Activated naive CD4-positive, alpha-beta T cell treated with anti-CD3 and anti-CD28 coated beads, Interleukin-2, amount 10 ng/mL, durations not matched to agents 7 days and 5 days (primary cell): Measurements from ENCODE around the gene VIPR2.
"Not testable (repeated sequence)": the region's sequence is repeated elsewhere in the genome, so short reads cannot be mapped to it uniquely, and the experiment has no call there.

Experiments used
- CTCF ChIA-PET: fragments of 350-600 bp; sonication (Branson Sonifier 250); formaldehyde crosslinking; loops from one replicate; lab custom pipeline; 2021; ENCODE audit warnings: antibody characterized with exemption; lab: Charles Lee
- DNase-seq: peaks from one replicate; pipeline ENCODE4 v3.0.0-alpha.2; 2020
- H3K27ac Mint-ChIP-seq: one replicate; pipeline ENCODE4 v1.8.0; 2021; ENCODE audit warnings: mild to moderate bottlenecking, moderate library complexity, mixed read lengths
- H3K27me3 Mint-ChIP-seq: one replicate; pipeline ENCODE4 v1.8.0; 2021; ENCODE audit warnings: mild to moderate bottlenecking, mixed read lengths
- H3K36me3 Mint-ChIP-seq: one replicate; pipeline ENCODE4 v1.8.0; 2021; ENCODE audit warnings: mixed read lengths
- H3K4me1 Mint-ChIP-seq: one replicate; pipeline ENCODE4 v1.8.0; 2021; ENCODE audit warnings: mixed read lengths
- H3K4me3 Mint-ChIP-seq: one replicate; pipeline ENCODE4 v1.8.0; 2021; ENCODE audit warnings: mild to moderate bottlenecking, moderate library complexity, mixed read lengths
- H3K9me3 Mint-ChIP-seq: one replicate; pipeline ENCODE4 v1.8.0; 2021; ENCODE audit warnings: mixed read lengths

The VIPR2 gene

DNA sequence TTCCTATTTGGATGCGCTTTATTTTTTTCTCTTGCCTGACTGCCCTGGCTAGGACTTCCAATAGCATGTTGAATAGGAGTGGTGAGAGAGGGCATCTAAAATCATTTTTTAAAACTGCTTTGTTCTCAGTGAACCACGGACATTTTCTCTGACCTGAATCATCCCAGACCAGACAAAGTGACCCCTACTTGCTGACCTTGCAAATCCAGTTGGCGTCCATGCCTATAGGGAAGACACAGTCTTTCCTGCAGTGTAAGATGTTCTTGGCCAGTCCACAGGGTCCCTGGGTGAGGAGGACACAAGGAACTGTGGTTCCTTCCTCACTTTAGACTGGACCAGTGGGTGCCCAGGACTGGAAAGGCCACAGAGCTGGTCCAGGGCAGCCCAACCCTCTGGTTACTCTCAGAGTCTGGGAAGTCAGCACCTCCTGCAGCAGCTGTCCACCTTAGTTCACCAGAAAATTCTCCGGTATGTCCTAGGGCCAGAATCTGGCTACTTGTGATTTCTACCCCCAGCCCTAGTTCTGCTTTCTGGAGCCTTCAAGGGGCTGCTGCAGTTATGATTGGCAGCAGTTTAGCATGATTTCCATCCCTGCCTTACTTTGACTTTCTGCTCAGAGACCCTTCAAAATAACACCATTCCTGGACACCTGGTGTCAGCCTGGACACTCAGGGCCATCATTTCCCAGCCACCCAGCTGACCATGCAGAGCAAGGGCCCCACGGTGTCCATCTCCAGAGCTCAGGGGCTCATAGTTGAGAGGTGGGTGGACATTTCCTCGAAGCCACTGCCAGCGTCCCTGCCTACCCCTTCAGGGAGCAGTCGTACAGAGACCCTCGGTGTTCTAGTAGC lies 19.3 kb downstream of the VIPR2 start:
- Mint-ChIP-seq H3K4me3 (no peak overlapping the region), H3K27me3 (peaks cover 37% of the 10 kb centered on the region), H3K27ac (no peak overlapping the region), H3K36me3 (no peaks in the 10 kb centered on the region), H3K9me3 (no peaks in the 10 kb centered on the region), H3K4me1 (no peaks in the 10 kb centered on the region)
- CTCF ChIA-PET, result no interaction called here
- DNase-seq, result peak; percentile 11

- DNase-seq, H3K4me3 Mint-ChIP-seq, H3K27ac Mint-ChIP-seq, CTCF ChIA-PET, H3K9me3 Mint-ChIP-seq, H3K36me3 Mint-ChIP-seq, H3K4me1 Mint-ChIP-seq: not testable (repeated sequence)
- peaks cover 49% of the 10 kb centered on the region for H3K27me3 Mint-ChIP-seq
Measured at GRCh38 chr7:159123793-159124192, 20.9 kb downstream of the VIPR2 start.

- DNase-seq, H3K9me3 Mint-ChIP-seq, H3K4me3 Mint-ChIP-seq, H3K36me3 Mint-ChIP-seq, H3K27ac Mint-ChIP-seq, H3K4me1 Mint-ChIP-seq, CTCF ChIA-PET: not testable (repeated sequence)
- H3K27me3 Mint-ChIP-seq, result peaks cover 49% of the 10 kb centered on the region
Measured at GRCh38 chr7:159123294-159123693, 21.4 kb downstream of the VIPR2 start.

- Mint-ChIP-seq H3K36me3 (no peaks in the 10 kb centered on the region), H3K9me3 (no peaks in the 10 kb centered on the region), H3K4me3 (no peak overlapping the region), H3K27ac (no peak overlapping the region), H3K27me3 (peaks cover 51% of the 10 kb centered on the region), H3K4me1 (no peaks in the 10 kb centered on the region)
- no peak for DNase-seq
- CTCF ChIA-PET, result no interaction called here
Measured at GRCh38 chr7:159122276-159122675, 22.4 kb downstream of the VIPR2 start.

GRCh38 chr7:159121476-159121875 lies 23.2 kb downstream of the VIPR2 start:
- Mint-ChIP-seq H3K27ac (no peak overlapping the region), H3K4me3 (no peak overlapping the region), H3K9me3 (no peaks in the 10 kb centered on the region), H3K27me3 (peaks cover 46% of the 10 kb centered on the region), H3K4me1 (no peaks in the 10 kb centered on the region), H3K36me3 (no peaks in the 10 kb centered on the region)
- CTCF ChIA-PET, result no interaction called here
- DNase-seq, result no peak

- CTCF ChIA-PET, result no interaction called here
Measured at GRCh38 chr7:159121068-159121467, 23.6 kb downstream of the VIPR2 start.

GRCh38 chr7:159120540-159120919 lies 24.1 kb downstream of the VIPR2 start:
- no peak overlapping the region for H3K4me3 Mint-ChIP-seq
- DNase-seq, result no peak
- no peak overlapping the region for H3K27ac Mint-ChIP-seq
- no peaks in the 10 kb centered on the region for H3K36me3 Mint-ChIP-seq
- H3K9me3 Mint-ChIP-seq, result no peaks in the 10 kb centered on the region
- CTCF ChIA-PET, result no interaction called here
- H3K4me1 Mint-ChIP-seq, result no peaks in the 10 kb centered on the region
- H3K27me3 Mint-ChIP-seq, result peaks cover 48% of the 10 kb centered on the region

More at GRCh38 chr7:159121068-159121467, 23.6 kb downstream of the VIPR2 start:
- peak; percentile 9 for DNase-seq
- H3K27ac Mint-ChIP-seq, result no peak overlapping the region
- H3K4me3 Mint-ChIP-seq, result no peak overlapping the region
- H3K27me3 Mint-ChIP-seq, result peaks cover 45% of the 10 kb centered on the region
- no peaks in the 10 kb centered on the region for H3K4me1 Mint-ChIP-seq
- no peaks in the 10 kb centered on the region for H3K36me3 Mint-ChIP-seq
- H3K9me3 Mint-ChIP-seq, result no peaks in the 10 kb centered on the region

DNA sequence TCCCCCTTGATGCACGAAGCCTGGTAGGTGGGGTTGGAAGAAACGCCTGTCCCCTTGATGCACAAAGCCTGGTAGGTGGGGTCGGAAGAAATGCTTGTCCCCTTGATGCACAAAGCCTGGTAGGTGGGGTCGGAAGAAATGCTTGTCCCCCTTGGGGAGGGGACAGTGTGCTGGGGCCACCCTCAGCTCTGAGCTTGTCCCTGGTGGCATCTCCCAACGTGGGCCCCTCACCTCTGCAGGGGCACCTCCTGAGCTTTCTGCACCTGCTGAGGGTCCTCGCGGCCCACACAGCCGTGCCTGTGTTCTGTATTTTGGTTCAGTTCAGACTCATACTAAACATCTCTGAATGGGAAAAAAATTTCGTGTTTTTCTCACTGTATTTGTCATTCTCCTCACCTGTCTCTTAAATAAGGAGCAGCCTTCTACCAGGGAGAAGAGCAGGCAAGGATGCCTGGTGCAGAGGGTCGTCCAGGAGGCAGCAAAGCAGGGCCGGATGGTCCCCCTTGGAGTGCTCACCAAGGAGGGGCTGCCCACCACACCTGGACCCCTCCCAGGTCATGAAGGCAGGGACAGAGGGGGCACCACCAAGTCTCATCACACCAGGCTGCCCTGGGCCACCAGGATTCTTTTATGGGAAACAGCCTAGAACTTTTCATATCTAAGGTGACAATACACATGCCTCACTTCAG lies 24.7 kb downstream of the VIPR2 start:
- peak; percentile 8 for DNase-seq
- no peak overlapping the region for H3K27ac Mint-ChIP-seq
- no peaks in the 10 kb centered on the region for H3K4me1 Mint-ChIP-seq
- H3K27me3 Mint-ChIP-seq, result peaks cover 49% of the 10 kb centered on the region
- H3K4me3 Mint-ChIP-seq, result no peak overlapping the region
- no peaks in the 10 kb centered on the region for H3K36me3 Mint-ChIP-seq
- no peaks in the 10 kb centered on the region for H3K9me3 Mint-ChIP-seq
- CTCF ChIA-PET, result no interaction called here

DNA sequence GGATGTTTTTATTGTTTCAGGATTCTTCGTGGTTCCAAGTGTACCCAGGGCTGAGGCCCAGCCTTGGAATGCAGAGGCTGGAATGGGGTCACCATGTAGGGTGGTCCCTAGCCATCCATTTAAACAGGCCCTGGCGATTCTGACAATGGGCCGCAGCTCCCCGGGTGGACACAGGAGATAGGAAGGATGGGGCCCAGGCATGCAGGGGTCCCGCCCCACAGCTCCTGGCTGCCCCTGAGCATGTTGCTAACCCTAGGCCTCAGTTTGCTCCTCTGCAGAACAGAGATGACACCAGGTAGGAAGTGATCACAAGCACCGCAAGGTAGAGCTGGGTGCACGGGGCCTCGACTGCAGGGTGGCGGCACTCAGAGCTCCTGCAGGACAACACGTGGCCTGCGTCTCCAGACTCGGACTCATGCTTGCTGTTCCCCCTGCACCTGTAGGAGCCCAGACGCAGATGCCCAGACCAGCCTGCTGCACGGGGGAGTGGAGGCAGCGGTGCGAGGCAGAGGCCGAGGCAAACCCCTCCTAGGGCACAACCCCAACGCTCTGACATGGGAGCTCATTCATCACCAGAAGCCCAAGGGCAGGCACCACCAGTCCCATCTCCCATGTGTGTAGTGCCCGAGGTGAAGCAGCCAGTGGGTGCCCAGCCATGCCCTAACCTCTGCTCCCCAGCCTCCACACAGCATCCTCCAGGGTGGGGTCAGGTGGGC lies 25.5 kb downstream of the VIPR2 start:
- no peaks in the 10 kb centered on the region for H3K4me1 Mint-ChIP-seq
- CTCF ChIA-PET, result no interaction called here
- no peak overlapping the region for H3K4me3 Mint-ChIP-seq
- no peak overlapping the region for H3K27ac Mint-ChIP-seq
- H3K36me3 Mint-ChIP-seq, result no peaks in the 10 kb centered on the region
- H3K9me3 Mint-ChIP-seq, result no peaks in the 10 kb centered on the region
- DNase-seq, result no peak
- peaks cover 57% of the 10 kb centered on the region for H3K27me3 Mint-ChIP-seq

- H3K27me3 Mint-ChIP-seq, result peaks cover 61% of the 10 kb centered on the region
- CTCF ChIA-PET, result interaction anchor here (1.1 kb wide), 1 partner anchor 79 kb away, joined by 4 read pairs; no protein-coding TSS in a partner anchor
- H3K4me1 Mint-ChIP-seq, result no peaks in the 10 kb centered on the region
- no peak overlapping the region for H3K4me3 Mint-ChIP-seq
- peak; percentile 13 for DNase-seq
- H3K27ac Mint-ChIP-seq, result no peak overlapping the region
- H3K36me3 Mint-ChIP-seq, result no peaks in the 10 kb centered on the region
- no peaks in the 10 kb centered on the region for H3K9me3 Mint-ChIP-seq
Measured at GRCh38 chr7:159118623-159119022, 26.0 kb downstream of the VIPR2 start.

- Mint-ChIP-seq H3K27ac (no peak overlapping the region), H3K9me3 (no peaks in the 10 kb centered on the region), H3K4me1 (no peaks in the 10 kb centered on the region), H3K27me3 (peaks cover 66% of the 10 kb centered on the region), H3K36me3 (no peaks in the 10 kb centered on the region), H3K4me3 (no peak overlapping the region)
- peak; percentile 14 for DNase-seq
- CTCF ChIA-PET, result interaction anchor here (1.1 kb wide), 1 partner anchor 79 kb away, joined by 4 read pairs; no protein-coding TSS in a partner anchor
Measured at GRCh38 chr7:159118197-159118595, 26.5 kb downstream of the VIPR2 start.

DNA sequence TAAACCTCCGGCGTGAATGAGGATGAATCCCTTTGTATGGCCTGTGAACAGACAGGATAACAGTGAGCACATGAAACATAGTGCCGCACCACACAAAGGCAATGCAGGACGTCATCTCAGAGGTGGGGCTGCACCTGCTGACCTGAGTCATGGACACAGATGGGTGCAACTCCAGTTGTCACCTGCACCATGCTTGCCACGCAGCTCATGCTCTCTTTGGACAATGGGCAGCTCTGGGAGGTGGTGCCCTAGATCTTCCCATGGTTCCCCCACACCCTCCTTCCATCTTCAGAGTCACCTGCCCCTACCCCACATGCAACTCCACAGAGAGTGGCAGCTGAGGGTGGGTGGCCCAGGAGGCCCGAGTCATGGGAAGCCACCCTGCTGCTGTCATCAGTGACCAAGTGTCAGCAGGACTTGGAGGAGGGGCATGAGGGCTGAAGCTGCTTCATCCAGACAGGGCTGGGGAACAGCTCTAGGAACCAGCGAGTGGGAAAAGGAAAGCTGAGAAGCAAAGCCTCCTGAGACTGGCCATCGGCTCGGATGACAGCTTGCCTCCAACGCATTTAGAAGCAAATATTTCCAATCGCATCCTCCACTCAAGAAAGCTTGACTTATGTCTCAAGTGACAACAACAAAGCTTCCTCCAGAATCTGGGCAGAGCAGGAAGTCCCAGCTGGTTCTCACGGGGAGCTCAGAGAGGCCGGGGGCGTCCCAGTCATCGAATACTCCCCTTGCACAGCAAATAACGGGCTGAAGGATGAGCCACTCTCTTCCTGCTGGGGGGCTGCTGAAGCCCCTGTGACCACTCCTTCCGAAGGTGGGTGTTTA lies 27.1 kb downstream of the VIPR2 start:
- Mint-ChIP-seq H3K4me1 (no peaks in the 10 kb centered on the region), H3K4me3 (no peak overlapping the region), H3K27ac (no peak overlapping the region), H3K9me3 (no peaks in the 10 kb centered on the region), H3K36me3 (no peaks in the 10 kb centered on the region), H3K27me3 (peaks cover 69% of the 10 kb centered on the region)
- DNase-seq, result peak; percentile 17
- CTCF ChIA-PET, result interaction anchor here (1.1 kb wide), 1 partner anchor 80 kb away, joined by 4 read pairs; no protein-coding TSS in a partner anchor

DNA sequence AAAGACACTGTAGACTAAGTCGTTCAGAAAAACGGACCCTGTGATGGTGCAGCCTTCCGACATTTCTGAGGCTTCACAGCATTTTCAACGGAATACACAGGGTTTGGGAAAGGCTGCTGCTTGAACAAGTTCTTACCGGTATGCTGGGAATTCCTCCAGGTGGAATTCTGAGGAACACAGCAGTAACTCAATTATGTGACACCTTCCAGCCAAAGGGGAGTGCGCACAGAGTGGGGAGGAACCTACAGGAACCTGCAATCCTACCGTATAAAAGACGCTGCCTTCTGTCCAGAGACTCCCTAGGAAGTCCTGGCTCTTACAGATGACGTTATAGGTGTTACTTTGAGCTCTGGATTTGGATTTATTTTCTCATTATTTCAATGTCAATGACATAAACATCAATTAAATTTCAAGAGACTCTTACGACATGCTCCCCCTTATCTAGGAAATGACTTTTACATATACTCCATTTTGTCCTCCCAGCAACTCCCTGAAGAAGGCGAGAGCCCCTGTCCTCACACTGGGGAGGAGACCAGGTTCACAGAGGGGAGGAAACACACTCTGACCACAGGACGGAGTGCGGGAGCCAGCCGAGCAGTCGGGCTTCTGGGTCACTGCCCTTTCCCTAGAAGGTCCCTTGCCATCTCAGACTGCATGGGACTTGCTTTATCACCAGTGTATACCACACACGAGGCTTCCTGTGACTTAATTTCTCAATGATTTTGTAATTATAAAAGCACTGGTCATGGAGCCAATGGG lies 27.9 kb downstream of the VIPR2 start:
- no peaks in the 10 kb centered on the region for H3K36me3 Mint-ChIP-seq
- no peak overlapping the region for H3K27ac Mint-ChIP-seq
- DNase-seq, result peak; percentile 10
- peaks cover 4% of the 10 kb centered on the region for H3K9me3 Mint-ChIP-seq
- H3K4me1 Mint-ChIP-seq, result peaks cover 4% of the 10 kb centered on the region
- CTCF ChIA-PET, result no interaction called here
- H3K27me3 Mint-ChIP-seq, result peaks cover 70% of the 10 kb centered on the region
- H3K4me3 Mint-ChIP-seq, result no peak overlapping the region
